Mammary epithelial cell (primary cell): ENCODE results near the gene TTBK2.

Experiments
- CTCF ChIP-seq, 2 donors: IDR thresholded peaks in 1 of 2; conservative IDR thresholded peaks in 1 of 2; 2 replicates each; pipeline ENCODE4 v1.5.1; 2011 to 2012; ENCODE audit warnings: inconsistent platforms in 2 of 2, low read length in 2 of 2, mild to moderate bottlenecking in 2 of 2, control low read depth in 1 of 2, low read depth in 1 of 2; ENCODE audit not compliant: insufficient read depth in 1 of 2; ENCODE audit errors: extremely low read depth in 1 of 2
- EZH2 ChIP-seq: IDR thresholded peaks from 2 replicates; pipeline ENCODE4 v1.6.1; 2012; ENCODE audit warnings: low read length, inconsistent platforms, borderline replicate concordance

- TF ChIP-seq CTCF (conservative IDR thresholded peaks at IDR 0.05 in 1 of 2, IDR thresholded peaks at IDR 0.05 in 1 of 2; ENCODE audit: extremely low read depth in 1 of 2, insufficient read depth in 1 of 2, low read depth in 1 of 2, low read length in 2 of 2) (no peak), EZH2 (no peak)
Measured at GRCh38 chr15:42819786-42820185, 100.8 kb downstream of the TTBK2 start.
